A673 (cell line): ENCODE results near the gene RPS6KA2. TPM values are rescaled to one million over a fixed set of nuclear protein-coding genes. Genes with fewer than 3 reads are reported as not detected.

Experiments
- BruUV-seq: library from RNA; stranded (reverse); fragments of 400-500 nt; replicated peaks from 2 replicates; lab custom pipeline; 2021; lab: Mats Ljungman, UMichigan
- CTCF ChIA-PET: fragments of 300-600 bp; sonication (Branson Sonifier 250); formaldehyde crosslinking; loops from one replicate; lab custom pipeline; 2022; ENCODE audit warnings: antibody characterized with exemption; lab: Charles Lee
- POLR2A ChIA-PET: fragments of 300-600 bp; sonication (Branson Sonifier 250); formaldehyde crosslinking; loops from one replicate; lab custom pipeline; 2022; ENCODE audit warnings: antibody characterized with exemption; ENCODE audit not compliant: low non-redundant PET; lab: Charles Lee
- DNase-seq: peaks from one replicate; pipeline ENCODE4 v3.0.0-alpha.2; 2015; ENCODE audit warnings: low spot score
- H3K27ac ChIP-seq: fragments of 200-600 bp; sonication (generic); 2 replicates; pipeline ENCODE4 v1.5.1; 2016; ENCODE audit warnings: mixed run types, low read depth, mild to moderate bottlenecking, mixed read lengths, antibody characterized with exemption, low read length; ENCODE audit not compliant: poor library complexity, severe bottlenecking
- H3K27me3 ChIP-seq: fragments of 200-600 bp; sonication (generic); replicated peaks from 2 replicates; pipeline ENCODE4 v1.6.1; 2017; ENCODE audit warnings: mixed run types, low read depth, mild to moderate bottlenecking, mixed read lengths, antibody characterized with exemption, low read length; ENCODE audit not compliant: insufficient read depth, poor library complexity
- H3K36me3 ChIP-seq: fragments of 200-600 bp; sonication (generic); 2 replicates; pipeline ENCODE4 v1.6.1; 2016; ENCODE audit warnings: mixed run types, mild to moderate bottlenecking, mixed read lengths, antibody characterized with exemption, low read length; ENCODE audit not compliant: insufficient read depth, poor library complexity, severe bottlenecking
- H3K4me1 ChIP-seq: fragments of 200-600 bp; sonication (generic); 2 replicates; pipeline ENCODE4 v1.6.1; 2017; ENCODE audit warnings: mixed run types, mild to moderate bottlenecking, mixed read lengths, antibody characterized with exemption, low read length; ENCODE audit not compliant: insufficient read depth, poor library complexity, severe bottlenecking
- H3K4me3 ChIP-seq: fragments of 200-600 bp; sonication (generic); 2 replicates; pipeline ENCODE4 v1.5.1; 2016; ENCODE audit warnings: low read depth, mixed run types, mild to moderate bottlenecking, mixed read lengths, low read length; ENCODE audit not compliant: poor library complexity, severe bottlenecking
- H3K9me3 ChIP-seq: fragments of 200-600 bp; sonication (generic); 2 replicates; pipeline ENCODE4 v1.6.1; 2016; ENCODE audit warnings: mixed run types, low read depth, mild to moderate bottlenecking, mixed read lengths, antibody characterized with exemption, low read length; ENCODE audit not compliant: poor library complexity, severe bottlenecking
- EZH2 ChIP-seq: fragments of 200-600 bp; sonication (generic); IDR thresholded peaks from 2 replicates; pipeline ENCODE4 v1.6.1; 2017; ENCODE audit warnings: borderline replicate concordance, low read depth, mild to moderate bottlenecking, mixed read lengths, antibody characterized with exemption, low read length; ENCODE audit not compliant: poor library complexity, severe bottlenecking
- intact Hi-C: fragments of 100-400 bp; cut with micrococcal nuclease; formaldehyde crosslinking; loops from one replicate; pipeline ENCODE4 v1.10.0; 2022; ENCODE audit not compliant: unreplicated experiment
- total RNA-seq: library from RNA; stranded (reverse); gene quantifications from 2 replicates; pipeline ENCODE4 v1.2.3, GENCODE V29; 2021
- TF ChIP-seq, protein P1 (sequence below): fragments of 300-800, 200-600 bp; sonication (generic); conservative IDR thresholded peaks from 2 replicates; pipeline ENCODE4 v1.5.1; 2017; ENCODE audit warnings: low read depth, mild to moderate bottlenecking, antibody characterized with exemption, low read length, moderate library complexity, mixed read lengths

Gene RPS6KA2
- total RNA-seq, 1 experiment from 2014 or later, result 30.1 TPM

DNA sequence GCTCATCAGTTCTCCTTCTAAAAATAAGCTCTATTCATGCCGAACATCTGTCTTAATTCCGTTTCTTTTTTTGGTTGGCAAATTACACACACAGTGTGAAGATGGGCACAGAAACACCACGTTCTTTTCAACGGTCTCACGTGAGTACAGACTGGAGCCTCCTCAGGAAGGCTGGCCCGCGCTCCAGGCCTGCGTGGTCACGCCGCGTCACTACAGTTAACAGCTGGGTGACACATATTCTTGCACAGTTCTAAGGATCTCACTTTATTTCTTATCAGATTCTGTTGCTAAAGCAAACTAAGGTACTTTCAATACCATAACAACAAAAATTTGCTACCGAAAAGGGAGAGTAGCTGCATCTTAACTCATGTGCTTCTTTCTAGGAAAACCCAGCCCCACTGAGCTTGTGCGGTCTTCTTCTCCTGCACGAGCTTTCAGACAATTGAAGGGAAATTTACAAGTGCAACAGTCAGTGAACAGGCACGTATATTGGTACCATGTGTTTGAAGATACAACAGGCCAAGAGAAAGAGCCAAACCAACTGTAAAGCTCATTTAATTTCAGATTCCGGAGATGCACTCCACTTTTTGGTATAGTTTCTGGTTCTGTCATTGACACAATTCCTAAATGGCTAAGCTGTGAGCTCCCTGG, 188.7 kb downstream of the RPS6KA2 start:
- BruUV-seq, result no TSS peak

DNA sequence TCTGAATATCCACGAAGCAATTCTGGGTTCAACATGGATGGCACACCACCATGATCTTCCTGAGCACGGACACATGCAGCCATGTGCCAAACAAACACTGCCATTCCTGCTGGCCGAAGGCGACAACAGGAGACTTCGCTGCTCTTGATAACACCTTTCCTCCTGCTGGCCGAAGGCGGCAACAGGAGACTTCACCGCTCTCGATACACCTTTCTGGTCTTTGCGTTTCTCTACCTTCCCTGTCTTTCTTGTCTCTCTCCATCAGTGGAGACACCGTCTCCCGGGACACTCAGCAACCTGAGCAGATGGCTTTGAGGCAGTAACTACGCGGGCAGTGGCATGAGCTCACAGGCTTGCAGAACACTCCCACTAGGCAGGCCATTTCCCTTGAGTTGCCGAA, 189.4 kb downstream of the RPS6KA2 start:
- Histone ChIP-seq H3K36me3 (no peaks in the 10 kb centered on the region), H3K27ac (no peak overlapping the region), H3K4me3 (no peak overlapping the region), H3K4me1 (peaks cover 4% of the 10 kb centered on the region), H3K9me3 (no peaks in the 10 kb centered on the region), H3K27me3 (no peaks in the 10 kb centered on the region)
- BruUV-seq, result no TSS peak
- no peak for DNase-seq
- TF ChIP-seq, protein P1, sequence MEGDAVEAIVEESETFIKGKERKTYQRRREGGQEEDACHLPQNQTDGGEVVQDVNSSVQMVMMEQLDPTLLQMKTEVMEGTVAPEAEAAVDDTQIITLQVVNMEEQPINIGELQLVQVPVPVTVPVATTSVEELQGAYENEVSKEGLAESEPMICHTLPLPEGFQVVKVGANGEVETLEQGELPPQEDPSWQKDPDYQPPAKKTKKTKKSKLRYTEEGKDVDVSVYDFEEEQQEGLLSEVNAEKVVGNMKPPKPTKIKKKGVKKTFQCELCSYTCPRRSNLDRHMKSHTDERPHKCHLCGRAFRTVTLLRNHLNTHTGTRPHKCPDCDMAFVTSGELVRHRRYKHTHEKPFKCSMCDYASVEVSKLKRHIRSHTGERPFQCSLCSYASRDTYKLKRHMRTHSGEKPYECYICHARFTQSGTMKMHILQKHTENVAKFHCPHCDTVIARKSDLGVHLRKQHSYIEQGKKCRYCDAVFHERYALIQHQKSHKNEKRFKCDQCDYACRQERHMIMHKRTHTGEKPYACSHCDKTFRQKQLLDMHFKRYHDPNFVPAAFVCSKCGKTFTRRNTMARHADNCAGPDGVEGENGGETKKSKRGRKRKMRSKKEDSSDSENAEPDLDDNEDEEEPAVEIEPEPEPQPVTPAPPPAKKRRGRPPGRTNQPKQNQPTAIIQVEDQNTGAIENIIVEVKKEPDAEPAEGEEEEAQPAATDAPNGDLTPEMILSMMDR, result no peak
- TF ChIP-seq EZH2, result no peak
- intact Hi-C loops, result loop anchor here (5.0 kb wide), 1 partner anchor 335 kb away; no protein-coding TSS in a partner anchor
- ChIA-PET CTCF (no interaction called here), POLR2A (no interaction called here)

More for the DNA sequence above, 188.7 kb downstream of the RPS6KA2 start:
- Histone ChIP-seq H3K4me3 (no peak overlapping the region), H3K36me3 (no peaks in the 10 kb centered on the region), H3K27me3 (no peaks in the 10 kb centered on the region), H3K9me3 (no peaks in the 10 kb centered on the region), H3K4me1 (peaks cover 4% of the 10 kb centered on the region), H3K27ac (no peak overlapping the region)
- TF ChIP-seq, protein P1, result no peak
- no peak for TF ChIP-seq EZH2
- ChIA-PET POLR2A (no interaction called here), CTCF (no interaction called here)
- intact Hi-C loops, result loop anchor here (5.0 kb wide), 1 partner anchor 334 kb away; no protein-coding TSS in a partner anchor
- DNase-seq, result no peak

DNA sequence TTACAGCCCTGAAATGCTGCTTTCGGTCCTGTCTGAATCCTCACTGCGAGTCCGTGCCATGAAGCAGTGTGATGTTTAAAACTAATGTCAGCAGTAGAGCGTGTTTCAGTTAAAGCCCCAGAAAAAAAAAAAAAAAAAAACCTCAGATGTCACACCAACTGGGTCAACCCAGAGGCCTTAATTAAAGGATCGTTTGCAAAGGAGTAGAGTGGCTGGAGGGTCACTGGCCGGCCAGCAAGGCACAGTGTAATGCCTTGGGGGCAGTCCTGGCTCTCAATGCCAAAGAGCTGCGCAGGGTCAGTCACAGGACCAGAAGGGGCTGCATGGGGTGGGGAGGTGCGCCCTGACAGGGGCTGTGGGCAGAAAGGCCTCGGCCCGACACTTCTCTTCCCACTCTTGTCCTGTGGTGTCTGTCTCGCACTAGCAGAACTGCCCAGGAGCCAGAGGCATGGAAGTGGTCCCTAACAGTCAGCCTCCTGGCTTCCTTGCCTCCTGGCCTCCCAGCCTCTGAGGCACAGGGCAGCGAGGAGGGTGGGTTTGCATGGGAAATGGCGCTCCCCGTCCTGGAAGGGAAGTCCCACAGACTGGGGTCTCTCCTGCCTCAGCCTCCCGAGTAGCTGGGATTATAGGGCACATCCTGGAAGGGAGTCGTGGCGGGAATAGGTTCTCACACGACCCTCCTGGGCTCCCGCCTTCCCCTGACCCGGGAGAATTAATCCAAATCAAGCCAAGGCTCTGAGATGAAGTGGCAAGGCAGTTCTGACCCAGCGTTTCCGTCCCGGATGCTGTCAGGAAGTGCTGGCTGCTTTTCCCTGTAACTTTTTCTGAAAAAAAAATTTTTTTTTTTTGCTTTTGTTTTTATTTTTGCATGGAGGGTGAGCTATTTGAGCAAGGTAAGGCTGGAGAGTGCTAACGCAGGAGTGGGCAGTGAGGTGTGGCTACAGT, 190.6 kb downstream of the RPS6KA2 start:
- ChIA-PET POLR2A (no interaction called here), CTCF (no interaction called here)
- intact Hi-C loops, result loop anchor here (5.0 kb wide), 1 partner anchor 336 kb away; no protein-coding TSS in a partner anchor
- no peaks in the 10 kb centered on the region for H3K27me3 ChIP-seq
- no peaks in the 10 kb centered on the region for H3K36me3 ChIP-seq
- H3K9me3 ChIP-seq, result no peaks in the 10 kb centered on the region
- no peak overlapping the region for H3K4me3 ChIP-seq
- DNase-seq, result no peak
- H3K27ac ChIP-seq, result no peak overlapping the region
- BruUV-seq, result no TSS peak
- peaks cover 4% of the 10 kb centered on the region for H3K4me1 ChIP-seq
- TF ChIP-seq, protein P1, result no peak
